BJ (cell line): ENCODE data around the gene SMAP2. TPM values are rescaled to one million over a fixed set of nuclear protein-coding genes. Genes with fewer than 3 reads are reported as not detected.
"Not testable (repeated sequence)": the region's sequence is repeated elsewhere in the genome, so short reads cannot be mapped to it uniquely, and the experiment has no call there.

ENCODE experiments used
- CTCF ChIA-PET: fragments of 350-600 bp; formaldehyde crosslinking; extraction: SDS; loops from one replicate; lab custom pipeline; 2021; ENCODE audit warnings: antibody characterized with exemption, inconsistent platforms; lab: Yijun Ruan, JAX
- POLR2A ChIA-PET: fragments of 300-600 bp; sonication (Branson Sonifier 250); formaldehyde crosslinking; extraction: SDS; loops from one replicate; lab custom pipeline; 2021; ENCODE audit warnings: antibody characterized with exemption; lab: Charles Lee
- DNase-seq: peaks from one replicate; pipeline ENCODE4 v3.0.0-alpha.2; 2011; ENCODE audit warnings: low read depth
- H3K27me3 ChIP-seq: 2 replicates; pipeline ENCODE4 v1.6.0; 2011; ENCODE audit warnings: low read length; ENCODE audit not compliant: control insufficient read depth, insufficient read depth
- H3K36me3 ChIP-seq: 2 replicates; pipeline ENCODE4 v1.5.1; 2011; ENCODE audit warnings: low read length; ENCODE audit not compliant: control insufficient read depth, insufficient read depth
- H3K4me3 ChIP-seq: 2 replicates; pipeline ENCODE4 v1.5.1; 2011; ENCODE audit warnings: low read depth, mild to moderate bottlenecking, control low read depth, low read length
- CTCF ChIP-seq: IDR thresholded peaks from 2 replicates; pipeline ENCODE4 v1.5.1; 2011; ENCODE audit warnings: low read depth, mild to moderate bottlenecking, control low read depth, inconsistent platforms, low read length, moderate library complexity; ENCODE audit not compliant: insufficient read depth
- polyA plus RNA-seq: library from polyadenylated mRNA; depleted of rRNA; stranded (reverse); fragments of >200 nt; gene quantifications from 2 replicates; pipeline ENCODE4 v1.2.3, GENCODE V29; 2011

Gene SMAP2
- polyA plus RNA-seq, 1 experiment, result 10.2 TPM

DNA sequence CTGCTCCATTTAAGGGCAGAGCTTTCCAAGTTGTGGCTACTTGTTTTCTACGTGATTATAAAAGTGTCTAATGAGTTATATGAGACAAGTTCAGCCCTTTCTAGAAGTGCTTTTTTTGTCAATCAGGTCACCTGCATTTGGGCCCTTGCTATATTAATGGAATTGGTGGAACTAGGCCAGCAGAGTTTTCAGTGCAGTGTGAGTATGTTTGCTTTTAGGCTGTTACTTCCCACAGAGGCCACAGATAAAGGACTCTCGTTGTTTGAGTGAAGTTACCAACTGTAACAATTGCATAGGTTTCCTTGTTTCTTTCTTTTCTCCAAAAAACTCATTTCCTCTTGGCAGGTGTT lies 10.9 kb downstream of the SMAP2 start:
- Histone ChIP-seq H3K27me3 (no peaks in the 10 kb centered on the region), H3K4me3 (no peak overlapping the region), H3K36me3 (no peaks in the 10 kb centered on the region)
- DNase-seq, result no peak
- CTCF ChIA-PET, result interaction anchor here (0.7 to 2.0 kb wide), 6 partner anchors 8 to 162 kb away, joined by 3 to 8 read pairs (median 3); no protein-coding TSS in a partner anchor
- POLR2A ChIA-PET, result no interaction called here
- TF ChIP-seq CTCF, result no peak

DNA sequence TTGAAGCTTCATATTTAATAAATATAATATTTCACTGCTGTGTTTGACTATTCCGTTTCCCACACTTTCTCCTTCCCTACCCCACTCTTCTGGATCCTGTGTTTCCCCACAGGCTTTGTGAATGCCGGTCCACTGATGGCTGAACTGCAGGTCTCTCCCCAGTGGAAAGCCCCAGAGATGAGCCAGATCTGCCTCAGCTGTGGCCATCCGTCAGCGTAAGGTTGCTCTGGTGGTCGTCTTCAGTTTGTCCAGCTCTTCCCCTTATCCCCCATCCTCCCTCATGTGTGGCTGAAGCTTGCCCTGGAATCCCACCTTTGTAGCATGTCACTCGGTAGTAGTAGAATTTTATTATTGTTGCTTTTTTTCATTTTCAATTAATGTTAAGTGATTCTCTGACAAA lies 11.4 kb downstream of the SMAP2 start:
- no peak for DNase-seq
- CTCF ChIA-PET, result interaction anchor here (0.7 to 3.5 kb wide), 8 partner anchors 9 to 232 kb away, joined by 3 to 14 read pairs (median 4); no protein-coding TSS in a partner anchor
- TF ChIP-seq CTCF, result no peak
- POLR2A ChIA-PET, result no interaction called here
- H3K4me3 ChIP-seq, result no peak overlapping the region
- no peaks in the 10 kb centered on the region for H3K36me3 ChIP-seq
- no peaks in the 10 kb centered on the region for H3K27me3 ChIP-seq

DNA sequence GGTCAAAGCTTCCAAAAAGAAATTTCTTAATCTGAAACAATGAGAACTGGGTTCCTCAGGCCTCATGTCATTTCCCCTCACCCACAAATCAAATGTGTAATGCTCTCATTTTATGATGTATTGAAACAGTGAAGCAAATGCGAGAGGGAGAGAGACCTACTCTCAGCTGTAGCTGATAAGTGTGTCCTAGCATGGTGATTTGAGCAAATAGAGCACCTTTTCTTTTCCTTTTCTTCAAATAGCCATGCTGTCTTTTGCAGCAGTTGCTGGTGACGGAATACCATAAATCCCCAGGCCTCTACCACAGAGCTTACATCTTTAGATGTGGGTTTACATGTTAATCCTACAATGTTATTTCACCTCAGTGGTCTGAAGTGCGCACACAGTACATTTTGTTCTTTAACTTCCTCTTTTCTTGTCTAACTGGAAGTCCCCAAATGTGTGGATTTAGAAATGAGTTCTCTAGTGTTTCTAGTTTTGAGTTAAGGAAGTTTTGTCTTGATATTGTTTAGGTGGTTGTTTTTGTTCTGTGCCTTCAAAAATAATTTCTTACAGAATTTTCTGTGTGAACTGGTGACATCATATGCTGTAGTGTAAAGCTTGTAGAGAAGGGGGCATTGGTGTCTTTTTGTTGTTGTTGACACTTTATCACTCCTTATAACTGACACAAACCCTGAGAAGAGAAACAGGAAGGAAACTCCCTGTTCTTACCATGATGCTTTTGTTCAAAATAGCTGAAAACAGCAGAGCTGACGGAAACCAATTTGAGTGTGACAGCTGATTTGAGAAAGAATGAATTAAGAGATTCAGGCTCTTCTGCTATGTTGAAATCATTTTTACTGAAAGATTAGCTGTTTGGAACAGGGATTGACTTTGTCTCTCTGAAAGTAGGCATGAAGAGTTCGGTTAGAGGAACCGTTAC lies 12.2 kb downstream of the SMAP2 start:
- ChIA-PET POLR2A (no interaction called here), CTCF (interaction anchor here (1.1 to 3.5 kb wide), 7 partner anchors 10 to 233 kb away, joined by 3 to 14 read pairs (median 4); no protein-coding TSS in a partner anchor)
- TF ChIP-seq CTCF, result no peak
- Histone ChIP-seq H3K36me3 (no peaks in the 10 kb centered on the region), H3K27me3 (no peaks in the 10 kb centered on the region), H3K4me3 (no peak overlapping the region)
- no peak for DNase-seq

GRCh38 chr1:40386359-40386723 lies 12.8 kb downstream of the SMAP2 start:
- Histone ChIP-seq H3K36me3 (no peaks in the 10 kb centered on the region), H3K4me3 (no peak overlapping the region), H3K27me3 (no peaks in the 10 kb centered on the region)
- ChIA-PET CTCF (interaction anchor here (1.1 to 3.5 kb wide), 5 partner anchors 11 to 234 kb away, joined by 3 to 14 read pairs (median 5); no protein-coding TSS in a partner anchor), POLR2A (no interaction called here)
- no peak for TF ChIP-seq CTCF
- no peak for DNase-seq

- POLR2A ChIA-PET, result no interaction called here
- CTCF ChIA-PET, result interaction anchor here (1.1 to 3.5 kb wide), 4 partner anchors 12 to 234 kb away, joined by 3 to 14 read pairs (median 4); no protein-coding TSS in a partner anchor
- no peaks in the 10 kb centered on the region for H3K27me3 ChIP-seq
- no peak overlapping the region for H3K4me3 ChIP-seq
- no peak for DNase-seq
- H3K36me3 ChIP-seq, result no peaks in the 10 kb centered on the region
- no peak for TF ChIP-seq CTCF
Measured at GRCh38 chr1:40386796-40387195, 13.3 kb downstream of the SMAP2 start.

DNA sequence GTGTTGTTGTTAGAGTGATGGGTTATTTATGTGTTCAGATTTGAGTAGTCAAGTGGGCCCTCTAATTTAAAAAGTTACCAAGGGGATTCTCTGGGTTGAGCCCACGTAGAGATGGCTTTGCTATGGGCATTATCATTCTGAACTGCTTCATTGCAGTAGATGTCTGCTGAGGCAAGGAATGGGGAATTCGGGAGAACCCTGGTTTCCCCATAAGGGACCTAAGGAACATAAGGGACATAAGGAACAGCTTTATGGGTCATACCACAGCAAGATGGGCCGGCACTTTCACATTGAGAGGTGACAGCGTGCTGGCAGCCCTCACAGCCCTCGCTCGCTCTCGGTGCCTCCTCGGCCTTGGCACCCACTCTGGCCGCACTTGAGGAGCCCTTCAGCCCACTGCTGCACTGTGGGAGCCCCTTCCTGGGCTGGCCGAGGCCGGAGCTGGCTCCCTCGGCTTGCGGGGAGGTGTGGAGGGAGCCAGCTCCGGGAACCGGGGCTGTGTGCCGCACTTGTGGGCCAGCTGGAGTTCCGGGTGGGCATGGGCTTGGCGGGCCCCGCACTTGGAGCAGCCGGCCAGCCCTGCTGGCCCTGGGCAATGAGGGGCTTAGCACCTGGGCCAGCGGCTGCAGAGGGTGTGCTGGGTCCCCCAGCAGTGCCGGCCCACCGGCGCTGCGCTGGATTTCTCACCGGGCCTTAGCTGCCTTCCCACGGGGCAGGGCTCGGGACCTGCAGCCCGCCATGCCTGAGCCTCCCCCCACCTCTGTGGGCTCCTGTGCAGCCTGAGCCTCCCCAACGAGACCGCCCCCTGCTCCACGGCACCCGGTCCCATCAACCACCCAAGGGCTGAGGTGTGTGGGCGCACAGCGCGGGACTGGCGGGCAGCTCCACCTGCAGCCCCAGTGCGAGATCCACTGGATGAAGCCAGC lies 14.1 kb downstream of the SMAP2 start:
- H3K4me3 ChIP-seq, H3K27me3 ChIP-seq, DNase-seq, POLR2A ChIA-PET, H3K36me3 ChIP-seq: not testable (repeated sequence)
- CTCF ChIA-PET, result interaction anchor here (1.2 to 3.5 kb wide), 4 partner anchors 12 to 235 kb away, joined by 3 to 14 read pairs (median 4); no protein-coding TSS in a partner anchor
